ENCODE data around the gene ENOX1. TPM values are rescaled to one million over a fixed set of nuclear protein-coding genes. Genes with fewer than 3 reads are reported as not detected.

The ENOX1 gene
- total and polyA plus RNA-seq, 9 of the 15 experiments (the other 6 are each of a cell fraction or from before 2014, with no cell fraction given), result not detected

DNA sequence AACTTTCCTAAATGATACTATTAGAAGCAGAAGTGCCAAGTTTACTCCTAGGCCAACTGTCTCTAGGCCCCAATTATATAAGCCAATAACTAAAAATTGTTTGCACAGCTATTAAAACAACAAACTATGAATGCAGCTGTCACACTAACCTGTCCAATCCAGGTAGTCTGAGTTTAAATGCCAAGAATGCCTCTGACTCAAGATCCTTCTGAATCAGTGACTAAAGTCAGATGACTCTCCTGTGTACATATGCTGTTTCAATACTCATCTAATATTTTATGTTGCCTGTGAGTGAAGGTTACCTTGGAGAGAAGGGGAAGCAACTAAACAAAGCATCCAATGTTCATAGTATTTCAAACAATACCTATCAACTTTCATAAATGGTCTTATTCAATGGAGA, 257.0 kb downstream of the ENOX1 start:
- intact Hi-C loops (cut with micrococcal nuclease), result no loop called here
- no peak for ATAC-seq

More for the DNA sequence above, 257.0 kb downstream of the ENOX1 start:
- Histone ChIP-seq H3K9ac (ENCODE audit: insufficient read depth in 1 of 2, low read depth in 2 of 2, low read length in 2 of 2) (no peak overlapping the region), H3K4me1 (replicated peaks in 1 of 2; ENCODE audit: control insufficient read depth in 2 of 2, insufficient read depth in 2 of 2, low read length in 2 of 2) (no peaks in the 10 kb centered on the region), H3K36me3 (ENCODE audit: control insufficient read depth, insufficient read depth, low read length) (no peaks in the 10 kb centered on the region), H3K4me3 (no peak overlapping the region), H3K4me2 (ENCODE audit: insufficient read depth, low read length) (no peak overlapping the region), H3K9me3 (replicated peaks; ENCODE audit: control insufficient read depth, insufficient read depth, low read depth, low read length) (no peaks in the 10 kb centered on the region), H2AFZ (ENCODE audit: low read depth, low read length) (no peak overlapping the region), H3K79me2 (ENCODE audit: control insufficient read depth, insufficient read depth, low read length) (no peaks in the 10 kb centered on the region), H3K27ac (ENCODE audit: extremely low read depth, low read depth, low read length) (no peak overlapping the region), H3K27me3 (ENCODE audit: control insufficient read depth in 2 of 2, insufficient read depth in 2 of 2, low read length in 2 of 2) (no peaks in the 10 kb centered on the region), H3K9me1 (ENCODE audit: control insufficient read depth, insufficient read depth, low read length) (no peaks in the 10 kb centered on the region), H4K20me1 (replicated peaks; ENCODE audit: control insufficient read depth, insufficient read depth, low read length) (no peaks in the 10 kb centered on the region)
- POLR2A ChIA-PET, result no interaction called here
- CTCF ChIA-PET (ENCODE audit: low intra/inter-chr PET ratio), result no interaction called here
- DNase-seq (ENCODE audit: extremely low read depth in 1 of 4, low spot score in 3 of 4), result no peak
- no peak for FAIRE-seq
- in situ Hi-C loops (cut with MboI), result no loop called here
- BruUV-seq (replicated peaks), result no TSS peak
- TF ChIP-seq DPF2 (IDR thresholded peaks at IDR 0.05), result no peak
- no peak for TF ChIP-seq ZBTB17 (CRISPR knock-in tag; IDR thresholded peaks at IDR 0.05)
- TF ChIP-seq HDAC1 (IDR thresholded peaks at IDR 0.05), result no peak
- TF ChIP-seq NR1H2 (CRISPR knock-in tag; IDR thresholded peaks at IDR 0.05), result no peak
- no peak for TF ChIP-seq HMGN3 (IDR thresholded peaks at IDR 0.05; ENCODE audit: borderline replicate concordance, extremely low read depth, insufficient read length, low read depth, low read length)
- TF ChIP-seq, protein P1, sequence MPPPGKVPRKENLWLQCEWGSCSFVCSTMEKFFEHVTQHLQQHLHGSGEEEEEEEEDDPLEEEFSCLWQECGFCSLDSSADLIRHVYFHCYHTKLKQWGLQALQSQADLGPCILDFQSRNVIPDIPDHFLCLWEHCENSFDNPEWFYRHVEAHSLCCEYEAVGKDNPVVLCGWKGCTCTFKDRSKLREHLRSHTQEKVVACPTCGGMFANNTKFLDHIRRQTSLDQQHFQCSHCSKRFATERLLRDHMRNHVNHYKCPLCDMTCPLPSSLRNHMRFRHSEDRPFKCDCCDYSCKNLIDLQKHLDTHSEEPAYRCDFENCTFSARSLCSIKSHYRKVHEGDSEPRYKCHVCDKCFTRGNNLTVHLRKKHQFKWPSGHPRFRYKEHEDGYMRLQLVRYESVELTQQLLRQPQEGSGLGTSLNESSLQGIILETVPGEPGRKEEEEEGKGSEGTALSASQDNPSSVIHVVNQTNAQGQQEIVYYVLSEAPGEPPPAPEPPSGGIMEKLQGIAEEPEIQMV (tag; conservative IDR thresholded peaks at IDR 0.05; ENCODE audit: low read depth), result no peak
- no peak for TF ChIP-seq MTA1 (IDR thresholded peaks at IDR 0.05; ENCODE audit: borderline replicate concordance)
- no peak for TF ChIP-seq SAFB2 (IDR thresholded peaks at IDR 0.05; ENCODE audit: borderline replicate concordance, low read depth, low read length, severe bottlenecking)
- TF ChIP-seq, protein P2, sequence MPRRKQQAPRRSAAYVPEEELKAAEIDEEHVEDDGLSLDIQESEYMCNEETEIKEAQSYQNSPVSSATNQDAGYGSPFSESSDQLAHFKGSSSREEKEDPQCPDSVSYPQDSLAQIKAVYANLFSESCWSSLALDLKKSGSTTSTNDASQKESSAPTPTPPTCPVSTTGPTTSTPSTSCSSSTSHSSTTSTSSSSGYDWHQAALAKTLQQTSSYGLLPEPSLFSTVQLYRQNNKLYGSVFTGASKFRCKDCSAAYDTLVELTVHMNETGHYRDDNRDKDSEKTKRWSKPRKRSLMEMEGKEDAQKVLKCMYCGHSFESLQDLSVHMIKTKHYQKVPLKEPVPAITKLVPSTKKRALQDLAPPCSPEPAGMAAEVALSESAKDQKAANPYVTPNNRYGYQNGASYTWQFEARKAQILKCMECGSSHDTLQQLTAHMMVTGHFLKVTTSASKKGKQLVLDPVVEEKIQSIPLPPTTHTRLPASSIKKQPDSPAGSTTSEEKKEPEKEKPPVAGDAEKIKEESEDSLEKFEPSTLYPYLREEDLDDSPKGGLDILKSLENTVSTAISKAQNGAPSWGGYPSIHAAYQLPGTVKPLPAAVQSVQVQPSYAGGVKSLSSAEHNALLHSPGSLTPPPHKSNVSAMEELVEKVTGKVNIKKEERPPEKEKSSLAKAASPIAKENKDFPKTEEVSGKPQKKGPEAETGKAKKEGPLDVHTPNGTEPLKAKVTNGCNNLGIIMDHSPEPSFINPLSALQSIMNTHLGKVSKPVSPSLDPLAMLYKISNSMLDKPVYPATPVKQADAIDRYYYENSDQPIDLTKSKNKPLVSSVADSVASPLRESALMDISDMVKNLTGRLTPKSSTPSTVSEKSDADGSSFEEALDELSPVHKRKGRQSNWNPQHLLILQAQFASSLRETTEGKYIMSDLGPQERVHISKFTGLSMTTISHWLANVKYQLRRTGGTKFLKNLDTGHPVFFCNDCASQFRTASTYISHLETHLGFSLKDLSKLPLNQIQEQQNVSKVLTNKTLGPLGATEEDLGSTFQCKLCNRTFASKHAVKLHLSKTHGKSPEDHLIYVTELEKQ (CRISPR knock-in tag; IDR thresholded peaks at IDR 0.05), result no peak
- TF ChIP-seq GATAD2B (IDR thresholded peaks at IDR 0.05; ENCODE audit: borderline replicate concordance), result no peak
- no peak for TF ChIP-seq ZNF444 (CRISPR knock-in tag; IDR thresholded peaks at IDR 0.05)
- TF ChIP-seq POLR2AphosphoS2 (IDR thresholded peaks at IDR 0.05; ENCODE audit: low read length), result no peak
- TF ChIP-seq SRSF1 (IDR thresholded peaks at IDR 0.05; ENCODE audit: low read depth, low read length), result no peak
- TF ChIP-seq COPS2 (conservative IDR thresholded peaks at IDR 0.05), result no peak
- TF ChIP-seq ZNF121 (CRISPR knock-in tag; conservative IDR thresholded peaks at IDR 0.05), result no peak
- TF ChIP-seq BCOR (IDR thresholded peaks at IDR 0.05), result no peak
- no peak for TF ChIP-seq OTX1 (CRISPR knock-in tag; IDR thresholded peaks at IDR 0.05)
- no peak for TF ChIP-seq NFE2L1 (tag; IDR thresholded peaks at IDR 0.05; ENCODE audit: borderline replicate concordance, low read depth)
- TF ChIP-seq PCBP1 (IDR thresholded peaks at IDR 0.05; ENCODE audit: low read depth, low read length, poor library complexity, severe bottlenecking), result no peak
- no peak for TF ChIP-seq ZFPM2 (CRISPR knock-in tag; IDR thresholded peaks at IDR 0.05)
